MG63 (cell line): ENCODE measurements around the gene BPGM. TPM values are rescaled to one million over a fixed set of nuclear protein-coding genes. Genes with fewer than 3 reads are reported as not detected.

Experiments
- DNase-seq: peaks from one replicate; pipeline ENCODE4 v3.0.0-alpha.2; 2020
- H3K27me3 ChIP-seq: fragments of 250-450 bp; sonication (Bioruptor Pico); 2 replicates; pipeline ENCODE4 v1.5.1; 2020; ENCODE audit warnings: mild to moderate bottlenecking, moderate library complexity
- H3K36me3 ChIP-seq: fragments of 250-450 bp; sonication (Bioruptor Pico); 2 replicates; pipeline ENCODE4 v1.5.1; 2020; ENCODE audit warnings: mild to moderate bottlenecking, moderate library complexity
- H3K4me3 ChIP-seq: fragments of 250-450 bp; sonication (Bioruptor Pico); 2 replicates; pipeline ENCODE4 v1.5.1; 2020; ENCODE audit warnings: mild to moderate bottlenecking, moderate library complexity
- H3K9me3 ChIP-seq: fragments of 250-450 bp; sonication (Bioruptor Pico); 2 replicates; pipeline ENCODE4 v1.5.1; 2020; ENCODE audit warnings: mild to moderate bottlenecking, moderate library complexity
- total RNA-seq: library from RNA; depleted of rRNA; stranded (reverse); fragments of >200 nt; shearing (Covaris generic); gene quantifications from 2 replicates; pipeline ENCODE4 v1.2.3, GENCODE V29; 2014; ENCODE audit warnings: low replicate concordance; rRNA removed

BPGM gene
- total RNA-seq, 1 experiment from 2014 or later, result 9.6 TPM

DNA sequence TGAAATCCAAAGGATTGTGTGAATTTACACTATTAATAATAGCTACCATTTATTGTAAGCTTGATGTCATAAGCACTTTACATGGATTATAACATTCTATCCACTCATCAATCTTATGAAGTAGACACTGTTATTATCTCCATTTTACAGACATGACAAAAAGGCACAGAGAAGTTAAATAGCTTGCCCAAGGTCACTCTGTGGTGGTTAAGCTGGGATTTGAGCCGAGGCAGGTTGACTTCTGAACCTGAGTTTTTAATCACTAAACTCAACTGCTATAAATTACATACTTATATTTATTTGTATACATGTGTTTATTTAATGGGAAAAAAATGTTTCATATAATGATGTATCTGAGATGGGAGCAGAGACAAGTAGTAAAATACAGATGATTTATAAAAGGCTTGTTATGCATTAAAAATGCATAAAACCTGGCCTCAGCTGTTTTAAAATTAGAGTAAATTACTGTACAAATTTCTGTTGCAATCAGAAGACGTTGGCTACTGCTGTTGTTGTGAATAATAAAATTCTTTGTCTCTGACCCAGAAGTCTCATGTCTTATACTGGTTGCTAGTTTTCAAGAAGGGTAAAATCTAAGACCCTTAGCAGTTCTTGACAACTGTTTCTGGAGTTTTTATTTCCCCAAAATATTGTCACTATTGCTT is 71.7 kb downstream of the BPGM start:
- no peak for DNase-seq
- no peak overlapping the region for H3K4me3 ChIP-seq
- H3K9me3 ChIP-seq, result no peaks in the 10 kb centered on the region
- no peaks in the 10 kb centered on the region for H3K36me3 ChIP-seq
- no peaks in the 10 kb centered on the region for H3K27me3 ChIP-seq

- H3K27me3 ChIP-seq, result no peaks in the 10 kb centered on the region
- H3K9me3 ChIP-seq, result no peaks in the 10 kb centered on the region
- no peak for DNase-seq
- no peaks in the 10 kb centered on the region for H3K36me3 ChIP-seq
- no peak overlapping the region for H3K4me3 ChIP-seq
These were observed 73.7 kb downstream of the BPGM start for GRCh38 chr7:134720091-134720935.

- DNase-seq, result no peak
- no peaks in the 10 kb centered on the region for H3K36me3 ChIP-seq
- no peaks in the 10 kb centered on the region for H3K9me3 ChIP-seq
- no peaks in the 10 kb centered on the region for H3K27me3 ChIP-seq
- H3K4me3 ChIP-seq, result no peak overlapping the region
These were observed 74.5 kb downstream of the BPGM start for GRCh38 chr7:134721171-134721570.

DNA sequence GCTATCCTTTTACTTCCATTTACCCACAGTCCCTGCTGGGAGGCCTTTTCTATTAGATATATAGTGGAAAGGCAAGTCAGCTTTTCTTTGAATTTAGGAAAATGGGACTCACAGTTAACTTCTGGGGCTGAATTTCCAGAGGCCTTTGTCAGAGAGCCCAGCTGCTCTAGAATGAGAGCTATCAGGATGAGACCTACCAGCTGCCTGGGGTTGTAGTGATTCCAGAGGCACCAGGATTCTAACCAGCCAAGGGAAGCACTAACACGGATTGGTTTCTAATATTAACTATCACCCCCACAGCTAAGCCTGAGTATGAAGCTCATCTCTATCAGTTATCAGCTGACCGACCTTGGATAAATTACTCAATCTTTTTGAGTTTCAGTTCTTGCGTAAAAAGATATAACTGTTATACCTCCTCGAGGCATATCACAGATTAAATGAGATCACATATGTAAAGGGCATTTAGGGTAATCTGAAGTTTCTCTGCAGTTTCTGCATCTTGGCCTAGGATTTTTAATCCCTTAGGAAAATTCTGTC is 76.2 kb downstream of the BPGM start:
- no peak for DNase-seq
- no peaks in the 10 kb centered on the region for H3K36me3 ChIP-seq
- H3K4me3 ChIP-seq, result no peak overlapping the region
- no peaks in the 10 kb centered on the region for H3K9me3 ChIP-seq
- H3K27me3 ChIP-seq, result no peaks in the 10 kb centered on the region

DNA sequence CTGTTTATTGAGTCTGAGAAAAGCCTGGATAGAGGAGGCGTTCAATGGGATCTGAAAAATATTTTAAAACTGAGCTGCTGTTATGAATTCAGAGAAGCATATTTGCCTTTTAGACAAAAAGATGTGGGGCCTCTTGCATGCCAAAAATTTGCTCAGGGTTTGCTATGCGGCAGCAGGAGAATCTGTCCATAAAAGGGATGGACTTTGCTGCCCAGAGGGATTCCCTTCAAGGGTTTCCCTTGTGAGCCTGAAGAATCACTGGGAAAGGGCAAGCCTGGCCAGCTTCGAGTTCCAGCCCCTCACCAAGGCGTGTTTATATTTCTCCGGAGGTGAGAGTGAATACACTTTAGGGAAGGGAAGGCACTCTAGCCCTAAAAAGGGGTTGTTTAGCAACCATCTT is 77.2 kb downstream of the BPGM start:
- H3K4me3 ChIP-seq, result no peak overlapping the region
- no peaks in the 10 kb centered on the region for H3K36me3 ChIP-seq
- H3K9me3 ChIP-seq, result no peaks in the 10 kb centered on the region
- H3K27me3 ChIP-seq, result no peaks in the 10 kb centered on the region
- DNase-seq, result no peak

DNA sequence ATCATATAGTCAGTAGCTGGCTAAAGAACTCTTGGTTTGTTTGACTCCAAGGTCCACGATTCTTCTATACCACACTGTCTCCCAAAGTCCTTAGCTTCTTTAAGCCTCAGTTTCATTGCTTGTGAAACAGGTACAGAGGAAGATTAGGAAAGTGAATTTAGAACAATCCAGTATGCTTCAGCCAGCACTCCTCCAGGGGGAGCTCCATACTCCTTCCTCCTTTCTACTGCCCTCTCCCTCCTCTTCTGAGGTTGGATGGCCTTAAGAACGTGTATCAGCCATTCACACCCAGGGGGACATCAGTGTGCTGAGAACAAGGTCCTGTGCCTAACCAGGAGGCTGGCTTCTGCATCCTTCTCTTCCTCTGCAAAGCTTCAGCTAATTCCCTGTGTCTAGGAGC is 78.0 kb downstream of the BPGM start:
- Histone ChIP-seq H3K27me3 (no peaks in the 10 kb centered on the region), H3K36me3 (no peaks in the 10 kb centered on the region), H3K4me3 (no peak overlapping the region), H3K9me3 (no peaks in the 10 kb centered on the region)
- no peak for DNase-seq

- Histone ChIP-seq H3K36me3 (no peaks in the 10 kb centered on the region), H3K27me3 (no peaks in the 10 kb centered on the region), H3K4me3 (no peak overlapping the region), H3K9me3 (no peaks in the 10 kb centered on the region)
- DNase-seq, result no peak
These were observed 79.9 kb downstream of the BPGM start for GRCh38 chr7:134726581-134726980.

DNA sequence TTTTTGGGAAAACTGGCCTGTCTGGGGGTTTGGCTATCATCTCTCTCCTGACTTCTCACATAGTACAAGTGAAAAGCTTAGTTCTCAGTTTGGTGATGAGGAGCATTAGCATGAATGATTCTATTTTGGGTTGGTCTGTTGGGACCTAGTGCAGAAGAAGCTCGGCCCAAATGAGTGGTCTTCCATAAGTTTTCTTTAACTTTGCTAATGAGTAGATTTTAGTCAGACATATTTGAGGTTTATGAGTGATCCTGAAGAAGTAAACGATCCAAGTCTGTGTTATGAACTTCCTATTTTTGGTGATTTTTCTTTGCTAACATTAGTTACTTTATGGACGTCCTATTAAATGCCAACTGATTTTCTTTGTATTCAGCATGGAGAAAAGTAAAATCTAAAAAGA is 81.1 kb downstream of the BPGM start:
- no peak overlapping the region for H3K4me3 ChIP-seq

More for the DNA sequence above, 81.1 kb downstream of the BPGM start:
- no peak for DNase-seq
- H3K27me3 ChIP-seq, result no peaks in the 10 kb centered on the region
- H3K9me3 ChIP-seq, result no peaks in the 10 kb centered on the region
- H3K36me3 ChIP-seq, result no peaks in the 10 kb centered on the region

Other genes with a start within 250 kb of the BPGM start
- gene AKR1B1, start 187.8 kb upstream of the BPGM start, total RNA-seq, result 53.3 and 89.3 TPM in 2 replicates
- gene AKR1B10, start 119.3 kb upstream of the BPGM start, total RNA-seq, result not detected in 2 replicates
- gene AKR1B15, start 97.7 kb upstream of the BPGM start, total RNA-seq, result not detected in 2 replicates
- gene CALD1, start 132.8 kb downstream of the BPGM start, total RNA-seq, result 53.1 and 68.3 TPM in 2 replicates